ENCODE results near the gene TLL2.

The TLL2 gene

GRCh38 chr10:96416643-96417042 is 97.1 kb downstream of the TLL2 start:
- H3K36me3 ChIP-seq (ENCODE audit: control insufficient read depth, insufficient read depth, low read length), result no peaks in the 10 kb centered on the region
- no peak overlapping the region for H3K9ac ChIP-seq (ENCODE audit: low read depth, low read length)
- H3K4me1 ChIP-seq (ENCODE audit: control insufficient read depth, insufficient read depth, low read length), result no peaks in the 10 kb centered on the region
- H3K27me3 ChIP-seq (ENCODE audit: control insufficient read depth, insufficient read depth, low read length), result no peaks in the 10 kb centered on the region
- no peaks in the 10 kb centered on the region for H3K9me3 ChIP-seq (ENCODE audit: control insufficient read depth, insufficient read depth, low read length)
- no peak overlapping the region for H3K4me3 ChIP-seq (ENCODE audit: low read depth, low read length)

DNA sequence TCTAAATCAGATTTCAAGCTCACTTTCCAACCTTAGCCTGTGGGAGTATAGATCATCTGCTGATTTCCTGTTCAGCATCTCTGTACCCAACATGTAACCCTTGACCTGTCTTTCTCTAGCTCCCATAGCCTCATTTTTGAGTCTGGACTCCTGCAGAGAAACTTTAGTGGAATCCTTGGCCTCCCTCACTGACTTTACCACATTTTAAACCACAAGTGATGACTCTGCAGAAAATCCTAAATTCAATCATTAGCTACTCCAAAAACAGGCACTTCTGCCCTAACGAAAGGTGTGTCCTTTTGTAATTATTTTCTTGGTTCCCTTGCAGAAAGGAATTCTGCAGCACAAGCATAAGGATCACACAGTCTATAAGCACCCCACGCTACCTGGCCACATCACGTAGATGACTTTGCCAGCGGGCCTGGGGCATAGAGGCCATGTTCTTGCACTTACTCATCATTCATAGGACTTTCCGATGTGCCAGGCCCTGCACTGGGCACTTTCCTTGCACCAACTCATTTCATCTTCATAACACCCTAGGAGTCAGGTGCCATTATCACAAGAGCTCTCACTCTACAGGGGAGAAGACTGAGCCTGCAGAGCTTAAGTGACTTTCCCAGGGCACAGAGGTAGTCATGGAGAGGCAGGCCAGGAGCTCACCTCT is 97.7 kb downstream of the TLL2 start:
- Histone ChIP-seq H3K4me3 (ENCODE audit: low read depth, low read length) (no peak overlapping the region), H3K27me3 (ENCODE audit: control insufficient read depth, insufficient read depth, low read length) (no peaks in the 10 kb centered on the region), H3K9ac (ENCODE audit: low read depth, low read length) (no peak overlapping the region)

DNA sequence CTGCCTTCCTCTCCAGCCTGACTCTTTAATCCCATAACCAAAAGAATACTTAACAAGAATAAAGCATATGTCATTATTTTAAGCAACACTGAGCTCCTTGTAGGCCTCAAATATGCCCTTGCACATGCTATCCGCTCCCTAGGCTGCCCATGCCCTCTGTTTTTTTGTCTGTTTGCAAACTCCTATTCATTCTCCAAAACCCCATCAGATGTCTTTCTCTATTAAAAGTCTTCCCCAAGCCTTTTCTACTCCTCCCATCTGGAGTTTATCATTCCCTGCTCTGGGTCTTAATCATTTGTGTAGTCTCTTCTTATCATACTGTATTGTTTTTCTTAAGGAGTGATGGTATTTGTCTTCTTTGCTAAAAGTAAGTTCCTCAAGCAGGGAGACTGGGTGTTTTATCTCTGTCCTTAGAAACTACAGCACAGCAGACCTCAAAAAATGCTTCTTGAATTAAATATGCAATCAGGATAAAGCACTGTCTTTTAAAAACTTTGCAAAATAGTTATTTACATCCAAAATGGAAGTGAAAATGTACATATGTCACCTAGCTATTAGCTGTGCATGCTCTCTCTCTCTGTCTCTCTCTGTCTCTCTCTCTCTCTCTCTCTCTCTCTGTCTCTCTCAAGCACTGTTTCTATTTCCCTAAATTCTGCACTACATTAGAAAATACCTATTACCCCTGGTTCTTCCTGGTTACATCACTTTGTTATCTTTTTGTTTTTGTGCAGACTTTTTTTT is 98.4 kb downstream of the TLL2 start:
- H3K27me3 ChIP-seq (ENCODE audit: control insufficient read depth, insufficient read depth, low read length), result no peaks in the 10 kb centered on the region
- no peaks in the 10 kb centered on the region for H3K4me1 ChIP-seq (ENCODE audit: control insufficient read depth, insufficient read depth, low read length)
- H3K4me3 ChIP-seq (ENCODE audit: low read depth, low read length), result no peak overlapping the region
- H3K9me3 ChIP-seq (ENCODE audit: control insufficient read depth, insufficient read depth, low read length), result no peaks in the 10 kb centered on the region
- H3K9ac ChIP-seq (ENCODE audit: low read depth, low read length), result no peak overlapping the region
- no peaks in the 10 kb centered on the region for H3K36me3 ChIP-seq (ENCODE audit: control insufficient read depth, insufficient read depth, low read length)

More for the DNA sequence above, 97.7 kb downstream of the TLL2 start:
- Histone ChIP-seq H3K36me3 (ENCODE audit: control insufficient read depth, insufficient read depth, low read length) (no peaks in the 10 kb centered on the region), H3K9me3 (ENCODE audit: control insufficient read depth, insufficient read depth, low read length) (no peaks in the 10 kb centered on the region), H3K4me1 (ENCODE audit: control insufficient read depth, insufficient read depth, low read length) (no peaks in the 10 kb centered on the region)

DNA sequence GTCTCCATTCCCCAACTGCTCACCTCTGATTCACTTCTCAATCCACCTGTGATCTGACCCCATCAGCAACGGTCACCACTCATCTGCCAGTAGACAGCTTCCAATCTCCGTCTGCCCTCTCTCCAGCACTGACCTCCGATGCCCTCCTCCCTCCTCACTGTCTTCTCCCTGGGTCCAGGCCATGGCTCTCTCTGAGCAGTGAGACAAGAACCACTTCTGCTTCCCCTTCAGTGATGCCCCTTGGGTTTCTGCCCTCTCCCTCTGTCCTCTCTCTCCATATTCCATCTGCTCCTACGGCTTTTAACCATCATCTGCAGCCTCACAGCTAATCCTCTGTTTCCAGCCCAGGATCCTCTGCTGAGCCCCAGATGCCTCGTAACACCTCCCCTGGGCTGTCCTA is 99.4 kb downstream of the TLL2 start:
- Histone ChIP-seq H3K4me1 (ENCODE audit: control insufficient read depth, insufficient read depth, low read length) (no peaks in the 10 kb centered on the region), H3K4me3 (ENCODE audit: low read depth, low read length) (no peak overlapping the region), H3K36me3 (ENCODE audit: control insufficient read depth, insufficient read depth, low read length) (no peaks in the 10 kb centered on the region), H3K9me3 (ENCODE audit: control insufficient read depth, insufficient read depth, low read length) (no peaks in the 10 kb centered on the region), H3K9ac (ENCODE audit: low read depth, low read length) (no peak overlapping the region), H3K27me3 (ENCODE audit: control insufficient read depth, insufficient read depth, low read length) (no peaks in the 10 kb centered on the region)

- H3K9ac ChIP-seq (ENCODE audit: low read depth, low read length), result no peak overlapping the region
These were observed 100.5 kb downstream of the TLL2 start for GRCh38 chr10:96413151-96413787.

DNA sequence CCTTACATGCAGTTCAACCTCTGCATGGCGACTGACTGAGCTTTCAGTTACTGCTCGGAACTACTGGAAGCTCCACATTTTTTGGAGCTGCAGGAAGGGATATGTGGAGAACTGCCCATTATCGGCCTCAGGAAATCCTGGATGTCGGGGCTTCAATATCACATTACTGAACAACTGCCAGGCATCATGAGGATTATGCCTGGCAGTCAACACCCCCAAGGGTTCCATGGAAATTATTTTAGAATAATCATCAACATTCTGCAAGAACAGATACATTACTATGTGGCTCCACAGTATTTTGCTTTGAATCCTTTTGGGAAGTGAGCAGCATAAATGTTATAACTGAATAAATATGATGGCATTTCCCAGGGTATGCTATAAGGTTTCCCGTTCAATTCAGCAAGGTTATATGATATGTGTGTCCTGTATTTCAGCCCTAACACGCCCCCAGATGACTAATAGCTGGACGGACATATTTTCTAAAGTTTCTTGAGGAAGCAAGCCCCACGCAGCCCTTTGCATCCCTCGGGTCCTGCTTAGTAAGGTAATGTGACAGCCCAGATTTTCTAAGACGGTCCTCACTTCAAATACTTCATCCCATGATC is 101.9 kb downstream of the TLL2 start:
- no peaks in the 10 kb centered on the region for H3K9me3 ChIP-seq (ENCODE audit: control insufficient read depth, insufficient read depth, low read length)
- no peaks in the 10 kb centered on the region for H3K36me3 ChIP-seq (ENCODE audit: control insufficient read depth, insufficient read depth, low read length)
- H3K4me1 ChIP-seq (ENCODE audit: control insufficient read depth, insufficient read depth, low read length), result no peaks in the 10 kb centered on the region
- H3K27me3 ChIP-seq (ENCODE audit: control insufficient read depth, insufficient read depth, low read length), result no peaks in the 10 kb centered on the region
- H3K4me3 ChIP-seq (ENCODE audit: low read depth, low read length), result no peak overlapping the region
- no peak overlapping the region for H3K9ac ChIP-seq (ENCODE audit: low read depth, low read length)

More at GRCh38 chr10:96413151-96413787, 100.5 kb downstream of the TLL2 start:
- Histone ChIP-seq H3K36me3 (ENCODE audit: control insufficient read depth, insufficient read depth, low read length) (no peaks in the 10 kb centered on the region), H3K4me1 (ENCODE audit: control insufficient read depth, insufficient read depth, low read length) (no peaks in the 10 kb centered on the region), H3K9me3 (ENCODE audit: control insufficient read depth, insufficient read depth, low read length) (no peaks in the 10 kb centered on the region), H3K27me3 (ENCODE audit: control insufficient read depth, insufficient read depth, low read length) (no peaks in the 10 kb centered on the region), H3K4me3 (ENCODE audit: low read depth, low read length) (no peak overlapping the region)

DNA sequence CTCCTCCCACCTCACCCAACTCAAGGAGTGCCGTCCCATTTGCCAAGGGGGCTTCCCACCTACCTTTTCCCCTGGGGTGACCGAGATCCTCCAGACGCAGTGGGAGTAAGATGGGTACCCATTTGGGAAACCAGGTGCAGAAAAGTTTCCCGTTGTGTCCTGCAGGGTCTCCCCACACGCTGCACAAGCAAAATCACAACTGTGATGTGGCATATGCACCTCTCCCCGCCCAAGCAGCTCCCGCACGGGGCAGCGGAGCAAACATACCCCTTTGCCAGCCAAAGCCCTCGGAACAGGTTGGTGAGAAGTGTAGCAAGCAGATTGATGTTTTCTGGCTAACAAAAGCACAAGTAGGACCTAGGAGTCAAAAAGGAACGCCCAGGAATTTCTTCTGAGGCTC is 103.4 kb downstream of the TLL2 start:
- no peak overlapping the region for H3K9ac ChIP-seq (ENCODE audit: low read depth, low read length)
- no peak overlapping the region for H3K4me3 ChIP-seq (ENCODE audit: low read depth, low read length)
- no peaks in the 10 kb centered on the region for H3K27me3 ChIP-seq (ENCODE audit: control insufficient read depth, insufficient read depth, low read length)
- no peaks in the 10 kb centered on the region for H3K4me1 ChIP-seq (ENCODE audit: control insufficient read depth, insufficient read depth, low read length)
- H3K9me3 ChIP-seq (ENCODE audit: control insufficient read depth, insufficient read depth, low read length), result no peaks in the 10 kb centered on the region
- no peaks in the 10 kb centered on the region for H3K36me3 ChIP-seq (ENCODE audit: control insufficient read depth, insufficient read depth, low read length)

DNA sequence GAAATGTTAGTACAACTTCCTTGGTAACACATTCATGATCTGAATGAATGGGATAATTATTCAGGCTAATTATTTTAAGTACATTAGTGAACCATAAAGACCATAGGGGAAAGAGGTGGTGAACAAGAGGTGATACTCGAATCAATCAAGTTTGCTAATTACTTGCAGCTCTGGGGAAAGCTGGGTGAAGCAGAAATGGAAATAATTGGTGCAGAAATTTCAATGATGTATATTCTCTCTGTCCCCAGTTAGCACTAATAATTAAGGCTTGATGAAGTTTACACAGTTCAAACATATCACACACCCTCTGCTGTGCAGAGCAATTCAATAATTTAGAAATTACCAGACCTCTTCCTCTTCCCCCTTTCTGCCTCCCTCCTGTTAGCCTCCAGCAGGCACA is 105.5 kb downstream of the TLL2 start:
- Histone ChIP-seq H3K4me1 (ENCODE audit: control insufficient read depth, insufficient read depth, low read length) (no peaks in the 10 kb centered on the region), H3K9ac (ENCODE audit: low read depth, low read length) (no peak overlapping the region), H3K36me3 (ENCODE audit: control insufficient read depth, insufficient read depth, low read length) (no peaks in the 10 kb centered on the region), H3K4me3 (ENCODE audit: low read depth, low read length) (no peak overlapping the region), H3K27me3 (ENCODE audit: control insufficient read depth, insufficient read depth, low read length) (no peaks in the 10 kb centered on the region), H3K9me3 (ENCODE audit: control insufficient read depth, insufficient read depth, low read length) (no peaks in the 10 kb centered on the region)

DNA sequence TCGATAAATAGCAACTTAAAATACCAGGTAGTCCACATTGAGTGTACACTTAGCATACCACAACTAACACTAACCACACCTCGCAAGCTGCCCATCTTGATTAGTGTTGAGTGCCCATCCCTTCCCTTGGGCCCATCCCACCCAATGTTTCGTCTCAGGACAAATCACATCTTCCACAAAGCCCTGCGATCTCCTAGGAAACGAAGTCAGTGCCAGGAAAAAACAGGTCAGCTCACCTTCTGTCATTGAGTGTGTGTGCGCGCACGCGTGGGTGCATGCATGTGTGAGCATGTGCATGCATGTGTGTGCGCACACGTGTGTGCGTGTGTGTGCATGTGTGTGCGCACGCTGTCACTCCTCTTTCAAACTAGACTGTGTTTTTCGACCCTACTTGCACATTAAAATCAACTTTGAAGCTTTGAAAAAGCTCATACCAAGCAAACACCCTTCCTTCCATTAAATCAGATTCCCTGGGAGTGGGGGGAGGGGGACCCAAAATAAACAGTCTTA is 106.1 kb downstream of the TLL2 start:
- no peak overlapping the region for H3K4me3 ChIP-seq (ENCODE audit: low read depth, low read length)
- H3K36me3 ChIP-seq (ENCODE audit: control insufficient read depth, insufficient read depth, low read length), result no peaks in the 10 kb centered on the region
- no peaks in the 10 kb centered on the region for H3K4me1 ChIP-seq (ENCODE audit: control insufficient read depth, insufficient read depth, low read length)
- H3K9ac ChIP-seq (ENCODE audit: low read depth, low read length), result no peak overlapping the region
- no peaks in the 10 kb centered on the region for H3K27me3 ChIP-seq (ENCODE audit: control insufficient read depth, insufficient read depth, low read length)
- no peaks in the 10 kb centered on the region for H3K9me3 ChIP-seq (ENCODE audit: control insufficient read depth, insufficient read depth, low read length)

DNA sequence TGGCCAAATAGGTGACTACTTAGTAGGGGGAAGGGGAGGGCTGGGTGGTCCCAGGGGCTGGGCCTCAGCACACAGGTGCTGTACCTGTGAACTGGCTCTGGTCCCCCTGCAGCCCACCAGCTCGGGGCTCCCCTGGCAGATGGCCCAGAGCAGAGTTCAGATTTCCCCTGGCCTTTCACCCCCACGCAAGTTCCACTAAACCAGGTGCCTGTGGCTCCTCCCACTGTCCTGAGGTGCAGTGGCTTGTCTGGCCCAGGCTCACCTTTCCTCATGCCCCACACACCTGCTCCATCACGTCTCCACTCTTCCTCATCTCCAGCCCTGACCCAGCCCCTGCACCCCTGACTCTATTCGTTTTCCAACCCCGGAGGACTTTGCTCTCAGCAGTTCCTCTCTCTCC is 107.6 kb downstream of the TLL2 start:
- Histone ChIP-seq H3K4me3 (ENCODE audit: low read depth, low read length) (no peak overlapping the region), H3K27me3 (ENCODE audit: control insufficient read depth, insufficient read depth, low read length) (no peaks in the 10 kb centered on the region), H3K36me3 (ENCODE audit: control insufficient read depth, insufficient read depth, low read length) (no peaks in the 10 kb centered on the region), H3K9ac (ENCODE audit: low read depth, low read length) (no peak overlapping the region), H3K9me3 (ENCODE audit: control insufficient read depth, insufficient read depth, low read length) (no peaks in the 10 kb centered on the region), H3K4me1 (ENCODE audit: control insufficient read depth, insufficient read depth, low read length) (no peaks in the 10 kb centered on the region)

GRCh38 chr10:96402417-96403305 is 111.1 kb downstream of the TLL2 start:
- no peaks in the 10 kb centered on the region for H3K4me1 ChIP-seq (ENCODE audit: control insufficient read depth, insufficient read depth, low read length)
- no peak overlapping the region for H3K4me3 ChIP-seq (ENCODE audit: low read depth, low read length)
- H3K9me3 ChIP-seq (ENCODE audit: control insufficient read depth, insufficient read depth, low read length), result no peaks in the 10 kb centered on the region
- peaks cover under 1% of the 10 kb centered on the region for H3K27me3 ChIP-seq (ENCODE audit: control insufficient read depth, insufficient read depth, low read length)
- no peak overlapping the region for H3K9ac ChIP-seq (ENCODE audit: low read depth, low read length)
- no peaks in the 10 kb centered on the region for H3K36me3 ChIP-seq (ENCODE audit: control insufficient read depth, insufficient read depth, low read length)

Measured in iPS-15b (cell line).